Transverse colon (tissue), 4 donors: ENCODE data around the gene TUSC2. TPM values are rescaled to one million over a fixed set of nuclear protein-coding genes. Genes with fewer than 3 reads are reported as not detected.

Source experiments
- DNase-seq: peaks from one replicate; pipeline ENCODE4 v3.0.0-alpha.2; 2019
- H3K27ac ChIP-seq, 4 donors: fragments of 200-600 bp; sonication (generic); 2 replicates each; pipeline ENCODE4 v1.5.1; 2016 to 2018; ENCODE audit warnings: inconsistent platforms in 4 of 4
- H3K27me3 ChIP-seq: fragments of 200-600 bp; sonication (generic); 2 replicates; pipeline ENCODE4 v1.5.1; 2017; ENCODE audit warnings: inconsistent platforms
- H3K36me3 ChIP-seq, 4 donors: fragments of 200-600 bp; sonication (generic); 2 replicates each; pipeline ENCODE4 v1.5.1; 2017 to 2019; ENCODE audit warnings: inconsistent platforms in 4 of 4
- H3K4me1 ChIP-seq, 4 donors: fragments of 200-600 bp; sonication (generic); 2 replicates each; pipeline ENCODE4 v1.5.1; 2017 to 2020; ENCODE audit warnings: inconsistent platforms in 4 of 4
- H3K4me3 ChIP-seq, 4 donors: fragments of 200-600 bp; sonication (generic); 1 replicate in 1 of 4; 2 replicates in 3 of 4; pipeline versions ENCODE4 v1.5.1 to v1.6.1; 2017 to 2019; ENCODE audit warnings: inconsistent platforms in 4 of 4
- H3K9me3 ChIP-seq, 2 donors: fragments of 200-600 bp; sonication (generic); 2 replicates each; pipeline ENCODE4 v1.5.1; 2017 to 2019; ENCODE audit warnings: inconsistent platforms in 2 of 2
- EP300 ChIP-seq: sonication (generic); formaldehyde crosslinking; IDR thresholded peaks from one replicate; pipeline ENCODE4 v1.6.1; 2017; ENCODE audit warnings: antibody characterized with exemption, low read depth
- POLR2A ChIP-seq: fragments of 450-650 bp; IDR thresholded peaks from one replicate; pipeline ENCODE4 v1.6.1; 2016; ENCODE audit warnings: antibody characterized with exemption, mild to moderate bottlenecking, moderate library complexity
- POLR2AphosphoS5 ChIP-seq, 3 donors: sonication (generic); formaldehyde crosslinking; IDR thresholded peaks; one replicate each; pipeline ENCODE4 v1.6.1; 2016; ENCODE audit warnings: antibody characterized with exemption in 3 of 3
- WGBS, 2 donors: methylation state at CpG; one replicate each; pipeline ENCODE4 v1.1.5; 2018; ENCODE audit warnings: low coverage in 1 of 2; 5-methylcytosine and 5-hydroxymethylcytosine counted together
- in situ Hi-C, 4 donors: fragments of 200-750 bp; cut with MboI; loops; one replicate each; pipeline versions ENCODE4 v1.15.0 to v1.15.1; 2017; ENCODE audit warnings: low sequenced_read_pairs in 3 of 4, low pct_ligation_motif_present in 1 of 4, low pct_unique_long_range_greater_than_20kb in 1 of 4
- intact Hi-C: fragments of 100-400 bp; cut with DNase I; formaldehyde crosslinking; loops from one replicate; pipeline ENCODE4 v1.15.1; 2023; ENCODE audit warnings: low total_unique reads
- total RNA-seq, 4 donors: library from RNA; depleted of rRNA; stranded (reverse); fragments of >200 nt; gene quantifications; one replicate each; pipeline ENCODE4 v1.1.0, GENCODE V29; 2016
- TF ChIP-seq, protein P1 (sequence below), 5 experiments: fragments of 200-600 bp in 3 of 5; fragments of 450-650 bp in 2 of 5; sonication (generic) in 3 of 5; IDR thresholded peaks; 1 replicate in 2 of 5; 2 replicates in 3 of 5; pipeline ENCODE4 v1.5.1; 2016 to 2017; ENCODE audit warnings: antibody characterized with exemption in 5 of 5, inconsistent platforms in 3 of 5, mild to moderate bottlenecking in 2 of 5, moderate library complexity in 1 of 5

TUSC2 gene
- total RNA-seq, 4 donors from 2014 or later, result 7.9 to 39.6 (median 28.0) TPM

DNA sequence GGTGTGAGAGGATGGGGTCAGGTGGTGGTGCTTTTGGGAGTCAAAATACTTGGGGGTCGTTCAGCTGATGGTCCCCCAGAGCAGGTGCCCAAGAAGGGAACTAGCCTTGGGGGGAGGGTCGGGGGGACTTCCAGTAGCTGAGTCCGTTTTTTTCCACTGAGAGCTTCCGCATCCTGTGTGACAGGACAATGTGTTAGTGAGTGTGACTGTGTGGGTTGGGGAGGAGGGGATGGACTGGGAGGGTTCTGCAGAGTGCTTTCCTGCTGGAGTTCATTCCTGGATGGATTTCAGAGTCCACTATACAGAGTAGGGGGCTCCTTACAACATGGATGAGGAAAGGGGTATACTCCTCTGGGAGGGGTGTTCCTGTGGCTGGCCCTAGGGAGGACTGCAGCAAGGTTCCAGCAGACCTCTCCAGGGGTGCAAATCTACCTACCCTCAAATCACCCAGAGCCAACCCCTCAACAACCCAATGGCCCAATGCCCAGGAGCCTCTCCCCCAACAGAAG lies 4.9 kb downstream of the TUSC2 start:
- Histone ChIP-seq H3K4me3 (no peak overlapping the region), H3K27me3 (no peaks in the 10 kb centered on the region), H3K9me3 (no peaks in the 10 kb centered on the region), H3K36me3 (no peaks in the 10 kb centered on the region), H3K27ac (peak overlapping the region; percentile 92 to 94 (median 92)), H3K4me1 (peaks cover 21 to 62% (median 50%) of the 10 kb centered on the region in 4 donors)
- 45 to 46% methylated on average over 4 of the region's 4 CpGs for WGBS, 2 donors
- TF ChIP-seq POLR2AphosphoS5 (IDR thresholded peaks at IDR 0.05) (no peak), EP300 (no peak), POLR2A (no peak)
- TF ChIP-seq, protein P1, sequence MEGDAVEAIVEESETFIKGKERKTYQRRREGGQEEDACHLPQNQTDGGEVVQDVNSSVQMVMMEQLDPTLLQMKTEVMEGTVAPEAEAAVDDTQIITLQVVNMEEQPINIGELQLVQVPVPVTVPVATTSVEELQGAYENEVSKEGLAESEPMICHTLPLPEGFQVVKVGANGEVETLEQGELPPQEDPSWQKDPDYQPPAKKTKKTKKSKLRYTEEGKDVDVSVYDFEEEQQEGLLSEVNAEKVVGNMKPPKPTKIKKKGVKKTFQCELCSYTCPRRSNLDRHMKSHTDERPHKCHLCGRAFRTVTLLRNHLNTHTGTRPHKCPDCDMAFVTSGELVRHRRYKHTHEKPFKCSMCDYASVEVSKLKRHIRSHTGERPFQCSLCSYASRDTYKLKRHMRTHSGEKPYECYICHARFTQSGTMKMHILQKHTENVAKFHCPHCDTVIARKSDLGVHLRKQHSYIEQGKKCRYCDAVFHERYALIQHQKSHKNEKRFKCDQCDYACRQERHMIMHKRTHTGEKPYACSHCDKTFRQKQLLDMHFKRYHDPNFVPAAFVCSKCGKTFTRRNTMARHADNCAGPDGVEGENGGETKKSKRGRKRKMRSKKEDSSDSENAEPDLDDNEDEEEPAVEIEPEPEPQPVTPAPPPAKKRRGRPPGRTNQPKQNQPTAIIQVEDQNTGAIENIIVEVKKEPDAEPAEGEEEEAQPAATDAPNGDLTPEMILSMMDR (IDR thresholded peaks at IDR 0.05), result no peak
- in situ Hi-C loops, result no loop called here
- no peak for DNase-seq
- intact Hi-C loops, result no loop called here

DNA sequence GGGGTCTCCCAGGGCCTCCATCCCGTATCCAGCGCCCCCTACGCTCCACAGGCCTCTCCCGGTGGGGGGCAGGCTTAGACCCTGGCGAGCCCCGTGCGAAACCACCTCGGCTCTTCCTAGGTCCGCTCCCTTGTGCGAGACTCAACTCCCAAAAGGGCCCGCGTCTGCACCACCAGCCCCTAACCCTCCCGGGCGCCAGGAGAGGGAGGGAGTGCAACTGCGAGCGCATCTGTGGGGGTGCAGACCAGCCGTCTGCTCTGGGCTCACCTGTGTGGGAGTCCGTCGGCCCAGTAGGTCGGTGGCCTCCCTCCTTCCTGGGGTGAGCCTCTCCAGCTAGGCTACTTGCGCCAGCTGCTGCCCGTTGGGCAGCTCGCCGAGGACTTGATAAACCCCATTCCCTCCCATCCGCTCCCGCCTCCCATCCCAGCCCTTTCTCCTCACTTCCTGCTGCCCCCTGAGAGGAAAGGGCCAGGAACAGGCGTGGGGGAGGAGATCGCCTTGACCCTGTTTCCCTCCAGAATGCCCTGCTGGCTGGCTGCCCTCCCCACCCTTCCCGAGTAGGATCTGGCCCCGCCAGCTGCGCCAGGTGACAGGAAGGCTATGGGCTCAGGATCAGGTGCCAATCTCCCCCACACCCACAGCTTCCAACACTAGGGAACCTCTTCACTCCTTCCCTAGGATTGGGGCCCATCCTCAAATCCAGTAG lies 5.5 kb downstream of the TUSC2 start, which contains the start of gene HYAL2:
TSS of gene HYAL2 (minus strand) at position 360 of the 706 bp plus-strand sequence. CDS start 2,256 bp downstream, outside the sequence.
- Histone ChIP-seq H3K4me3 (peak within 1 kb of the TSS; percentile 67 to 76 (median 74)), H3K4me1 (peaks cover 27 to 67% (median 55%) of the 10 kb centered on the region in 4 donors), H3K27me3 (no peaks in the 10 kb centered on the region), H3K27ac (peak within 1 kb of the TSS; percentile 92 to 94 (median 92)), H3K9me3 (no peaks in the 10 kb centered on the region), H3K36me3 (no peaks in the 10 kb centered on the region)
- intact Hi-C loops (no loop called here), in situ Hi-C loops (no loop called here)
- WGBS, 2 donors, result 56% methylated on average over 27 of the region's 31 CpGs; no CpG with 5 or more reads in 1 of the 2 donors
- TF ChIP-seq POLR2AphosphoS5 (IDR thresholded peaks at IDR 0.05), result peak in 2 of 3 donors; percentile 21 to 24
- TF ChIP-seq, protein P1 (IDR thresholded peaks at IDR 0.05), result no peak
- DNase-seq, result no peak

DNA sequence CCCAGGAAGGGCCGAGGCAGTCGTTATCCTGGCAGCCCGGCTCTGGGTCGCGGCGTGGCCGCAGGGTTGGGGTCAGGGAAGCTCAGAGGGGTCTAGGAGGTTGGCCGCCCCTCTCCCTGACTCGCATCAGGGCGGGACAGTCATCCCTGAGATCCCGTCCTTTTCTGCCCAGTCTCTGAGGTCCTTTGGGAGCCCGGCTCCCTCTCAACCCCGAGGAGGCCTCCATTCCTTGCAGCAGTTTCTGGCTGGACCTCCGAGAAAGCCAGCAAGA lies 6.0 kb downstream of the TUSC2 start:
- TF ChIP-seq POLR2A, result no peak
- TF ChIP-seq, protein P1 (IDR thresholded peaks at IDR 0.05), result no peak
- no peak for TF ChIP-seq EP300
- no peak for TF ChIP-seq POLR2AphosphoS5 (IDR thresholded peaks at IDR 0.05)
- in situ Hi-C loops, result no loop called here
- H3K4me1 ChIP-seq, result peaks cover 28 to 67% (median 55%) of the 10 kb centered on the region in 4 donors
- 44% methylated on average over 12 of the region's 14 CpGs; no CpG with 5 or more reads in 1 of the 2 donors for WGBS, 2 donors
- H3K36me3 ChIP-seq, result no peaks in the 10 kb centered on the region
- no peaks in the 10 kb centered on the region for H3K27me3 ChIP-seq
- H3K4me3 ChIP-seq, result peak overlapping the region; percentile 15 to 76 (median 70)
- peak overlapping the region; percentile 92 to 94 (median 92) for H3K27ac ChIP-seq
- intact Hi-C loops, result no loop called here
- DNase-seq, result no peak
- no peaks in the 10 kb centered on the region for H3K9me3 ChIP-seq

DNA sequence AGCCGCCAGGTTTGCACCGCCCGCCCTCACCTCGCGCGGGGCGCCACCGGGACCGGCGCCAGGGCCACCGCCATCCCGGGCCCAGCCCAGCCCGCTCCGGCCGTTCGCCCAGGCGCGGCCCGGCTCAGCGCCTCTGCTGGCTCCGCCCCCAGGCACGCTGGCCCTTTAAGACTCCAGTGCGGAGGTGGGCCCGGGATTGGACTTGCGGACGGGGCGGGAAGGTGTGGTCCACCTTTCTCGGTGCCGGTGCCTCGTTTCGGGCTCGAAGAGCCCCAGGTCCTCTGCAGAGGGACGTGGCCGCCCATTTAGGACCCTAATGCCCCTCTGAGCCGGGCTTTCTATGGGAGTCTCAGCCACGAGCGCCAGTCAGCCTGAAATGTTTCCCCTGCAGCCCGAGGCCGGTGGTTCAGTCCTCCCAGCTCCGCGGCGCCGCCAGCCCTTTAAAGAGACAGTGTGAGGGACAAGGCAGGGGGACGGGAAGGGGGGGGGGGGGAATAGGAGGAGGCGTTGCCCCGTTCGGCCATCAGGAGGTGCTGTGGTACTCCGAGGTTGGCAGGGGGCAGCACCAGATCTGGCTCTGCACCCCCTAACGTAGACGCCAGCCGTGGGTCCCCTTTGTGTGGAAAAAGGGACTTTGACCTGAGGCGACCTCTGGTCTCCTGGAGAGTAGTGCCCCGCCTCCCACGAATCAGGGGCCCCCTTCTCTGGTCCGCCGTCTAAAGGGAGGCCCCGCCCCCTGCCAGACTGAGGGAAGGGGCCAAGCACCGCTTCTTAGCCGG lies 6.5 kb downstream of the TUSC2 start:
- TF ChIP-seq POLR2A (no peak), POLR2AphosphoS5 (IDR thresholded peaks at IDR 0.05) (peak in 2 of 3 donors; percentile 52 to 61)
- TF ChIP-seq, protein P1 (IDR thresholded peaks at IDR 0.05), result peak; percentile 44 to 70 (median 53)
- Histone ChIP-seq H3K36me3 (no peaks in the 10 kb centered on the region), H3K27ac (peak overlapping the region; percentile 92 to 94 (median 92)), H3K4me1 (peaks cover 28 to 65% (median 55%) of the 10 kb centered on the region in 4 donors), H3K27me3 (no peaks in the 10 kb centered on the region), H3K9me3 (no peaks in the 10 kb centered on the region), H3K4me3 (peak overlapping the region; percentile 67 to 76 (median 74))
- WGBS, 2 donors, result 0% methylated on average over 18 of the region's 59 CpGs; no CpG with 5 or more reads in 1 of the 2 donors
- peak; percentile 91 for DNase-seq
- in situ Hi-C loops (no loop called here), intact Hi-C loops (no loop called here)
